Measurements from ENCODE around the gene RABL6.
"Not testable (repeated sequence)": the region's sequence is repeated elsewhere in the genome, so short reads cannot be mapped to it uniquely, and the experiment has no call there.

Gene RABL6

GRCh38 chr9:136786451-136786850 is 21.3 kb upstream of the RABL6 start:
- in situ Hi-C loops (cut with HindIII; ENCODE audit: low pct_unique_long_range_greater_than_20kb, low sequenced_read_pairs): no loop called here
- no peak for DNase-seq (ENCODE audit: low read depth in 1 of 2, low spot score in 1 of 2)
- no peak for TF ChIP-seq JUND (IDR thresholded peaks at IDR 0.05; ENCODE audit: low read depth)

GRCh38 chr9:136786983-136787382 is 20.8 kb upstream of the RABL6 start:
- DNase-seq (ENCODE audit: low read depth in 1 of 2, low spot score in 1 of 2); in situ Hi-C loops (cut with HindIII; ENCODE audit: low pct_unique_long_range_greater_than_20kb, low sequenced_read_pairs): not testable (repeated sequence)

GRCh38 chr9:136787690-136788400 is 19.9 kb upstream of the RABL6 start:
- in situ Hi-C loops (cut with HindIII; ENCODE audit: low pct_unique_long_range_greater_than_20kb, low sequenced_read_pairs): no loop called here
- DNase-seq (ENCODE audit: low read depth in 1 of 2, low spot score in 1 of 2): peak in 1 of 2 experiments; percentile 75
- no peak for TF ChIP-seq JUND (IDR thresholded peaks at IDR 0.05; ENCODE audit: low read depth)

GRCh38 chr9:136788644-136789522 is 18.9 kb upstream of the RABL6 start:
- DNase-seq (ENCODE audit: low read depth in 1 of 2, low spot score in 1 of 2); in situ Hi-C loops (cut with HindIII; ENCODE audit: low pct_unique_long_range_greater_than_20kb, low sequenced_read_pairs): not testable (repeated sequence)

- no peak for TF ChIP-seq JUND (IDR thresholded peaks at IDR 0.05; ENCODE audit: low read depth)
- no peak for DNase-seq (ENCODE audit: low read depth in 1 of 2, low spot score in 1 of 2)
- in situ Hi-C loops (cut with HindIII; ENCODE audit: low pct_unique_long_range_greater_than_20kb, low sequenced_read_pairs): no loop called here
Observed at GRCh38 chr9:136789523-136789937, 18.2 kb upstream of the RABL6 start.

- in situ Hi-C loops (cut with HindIII; ENCODE audit: low pct_unique_long_range_greater_than_20kb, low sequenced_read_pairs): no loop called here
- peak; percentile 94 to 100 for DNase-seq (ENCODE audit: low read depth in 1 of 2, low spot score in 1 of 2)
- TF ChIP-seq JUND (IDR thresholded peaks at IDR 0.05; ENCODE audit: low read depth): no peak
Observed at GRCh38 chr9:136790640-136791515, 16.9 kb upstream of the RABL6 start, which contains the start of gene TMEM141. Gene TMEM141, plus strand, starts transcription at chr9:136791344. Its CDS starts 27 bp downstream, at chr9:136791371.

GRCh38 chr9:136791516-136792276 is 16.1 kb upstream of the RABL6 start:
- no peak for TF ChIP-seq JUND (IDR thresholded peaks at IDR 0.05; ENCODE audit: low read depth)
- in situ Hi-C loops (cut with HindIII; ENCODE audit: low pct_unique_long_range_greater_than_20kb, low sequenced_read_pairs): no loop called here
- peak; percentile 81 to 93 for DNase-seq (ENCODE audit: low read depth in 1 of 2, low spot score in 1 of 2)

- DNase-seq (ENCODE audit: low read depth in 1 of 2, low spot score in 1 of 2): no peak
- TF ChIP-seq JUND (IDR thresholded peaks at IDR 0.05; ENCODE audit: low read depth): no peak
- in situ Hi-C loops (cut with HindIII; ENCODE audit: low pct_unique_long_range_greater_than_20kb, low sequenced_read_pairs): no loop called here
Observed at GRCh38 chr9:136792321-136793085, 15.2 kb upstream of the RABL6 start.

- in situ Hi-C loops (cut with HindIII; ENCODE audit: low pct_unique_long_range_greater_than_20kb, low sequenced_read_pairs): no loop called here
- TF ChIP-seq JUND (IDR thresholded peaks at IDR 0.05; ENCODE audit: low read depth): no peak
- DNase-seq (ENCODE audit: low read depth in 1 of 2, low spot score in 1 of 2): peak in 1 of 2 experiments; percentile 61
Observed at GRCh38 chr9:136793086-136793946, 14.4 kb upstream of the RABL6 start.

GRCh38 chr9:136794281-136794999 is 13.3 kb upstream of the RABL6 start:
- no peak for DNase-seq (ENCODE audit: low read depth in 1 of 2, low spot score in 1 of 2)
- in situ Hi-C loops (cut with HindIII; ENCODE audit: low pct_unique_long_range_greater_than_20kb, low sequenced_read_pairs): no loop called here

More at GRCh38 chr9:136794281-136794999, 13.3 kb upstream of the RABL6 start:
- TF ChIP-seq JUND (IDR thresholded peaks at IDR 0.05; ENCODE audit: low read depth): no peak
